ENCODE measurements around the gene ADAMTS16. TPM values are rescaled to one million over a fixed set of nuclear protein-coding genes. Genes with fewer than 3 reads are reported as not detected.

ADAMTS16 gene
- total and polyA plus RNA-seq, 9 of the 15 experiments (the other 6 are each of a cell fraction or from before 2014, with no cell fraction given), result not detected

DNA sequence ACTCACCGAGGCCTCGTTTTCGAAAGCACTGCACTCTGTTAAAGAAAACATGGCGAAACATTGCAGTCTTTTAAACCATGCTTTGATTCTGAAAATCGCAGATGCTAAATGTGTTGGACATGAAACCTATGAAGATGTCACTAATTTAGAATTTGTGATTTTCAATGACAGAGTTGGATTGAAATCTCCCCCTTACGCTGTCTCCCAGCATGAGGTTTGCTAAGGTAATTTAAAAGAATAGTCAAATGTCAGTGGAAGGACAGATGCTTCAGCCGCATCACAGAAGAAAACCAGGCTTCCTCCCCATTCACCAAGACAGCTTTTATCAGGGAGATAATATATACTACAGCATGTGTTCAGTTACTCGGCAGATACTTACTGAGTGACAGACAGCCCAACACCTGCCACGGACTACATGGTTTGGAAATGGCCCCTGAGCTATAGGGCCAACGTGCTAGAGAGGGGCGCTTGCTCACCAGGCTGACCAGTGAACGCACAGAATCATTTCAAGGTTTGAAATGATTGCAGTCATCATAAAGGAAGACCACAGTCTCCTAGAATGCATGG lies 136.9 kb downstream of the ADAMTS16 start:
- TF ChIP-seq POLR2AphosphoS5 (IDR thresholded peaks at IDR 0.05; ENCODE audit: control insufficient read depth, insufficient read depth, low read depth, low read length) (no peak), FOXK2 (conservative IDR thresholded peaks at IDR 0.05 in 1 of 2, IDR thresholded peaks at IDR 0.05 in 1 of 2; ENCODE audit: low read depth in 2 of 2) (no peak), BRF1 (IDR thresholded peaks at IDR 0.05; ENCODE audit: borderline replicate concordance, extremely low read depth, insufficient read length) (no peak), POLR3A (IDR thresholded peaks at IDR 0.05; ENCODE audit: borderline replicate concordance, extremely low read depth, insufficient read depth, insufficient read length) (no peak), GATA2 (CRISPR knock-in tag; IDR thresholded peaks at IDR 0.05) (no peak), HNRNPLL (IDR thresholded peaks at IDR 0.05; ENCODE audit: low read depth, low read length, poor library complexity, severe bottlenecking) (no peak)
- H3K36me3 ChIP-seq (ENCODE audit: control insufficient read depth, insufficient read depth, low read length), result no peaks in the 10 kb centered on the region
- H3K27ac ChIP-seq (ENCODE audit: extremely low read depth, low read depth, low read length), result no peak overlapping the region
- in situ Hi-C loops (cut with MboI) (no loop called here), intact Hi-C loops (cut with micrococcal nuclease) (no loop called here)
- no peak overlapping the region for H2AFZ ChIP-seq (ENCODE audit: low read depth, low read length)
- H3K4me2 ChIP-seq (ENCODE audit: insufficient read depth, low read length), result no peak overlapping the region
- ChIA-PET CTCF (ENCODE audit: low intra/inter-chr PET ratio) (no interaction called here), POLR2A (interaction anchor here (0.8 to 1.2 kb wide), 3 partner anchors 8 to 46 kb away, joined by 3 to 5 read pairs (median 3); no protein-coding TSS in a partner anchor)
- H3K27me3 ChIP-seq (ENCODE audit: control insufficient read depth in 2 of 2, insufficient read depth in 2 of 2, low read length in 2 of 2), result peaks cover 0 to 9% of the 10 kb centered on the region in 2 experiments; a peak in 2 of 5 replicates
- H3K9me3 ChIP-seq (replicated peaks; ENCODE audit: control insufficient read depth, insufficient read depth, low read depth, low read length), result no peaks in the 10 kb centered on the region
- WGBS (ENCODE audit: insufficient coverage, low coverage, missing lambda C conversion rate), result 1% methylated on average over 12 of the region's 12 CpGs
- DNase-seq (ENCODE audit: extremely low read depth in 1 of 4, low spot score in 3 of 4) (no peak), ATAC-seq (no peak), FAIRE-seq (no peak)
- no peak overlapping the region for H3K4me3 ChIP-seq
- BruUV-seq (replicated peaks), result no TSS peak
- no peaks in the 10 kb centered on the region for H3K79me2 ChIP-seq (ENCODE audit: control insufficient read depth, insufficient read depth, low read length)
- H4K20me1 ChIP-seq (replicated peaks; ENCODE audit: control insufficient read depth, insufficient read depth, low read length), result 0 out of 2 replicates have a peak, but pooled peaks cover 3% of the 10 kb centered on the region
- no peaks in the 10 kb centered on the region for H3K9me1 ChIP-seq (ENCODE audit: control insufficient read depth, insufficient read depth, low read length)
- H3K4me1 ChIP-seq (replicated peaks in 1 of 2; ENCODE audit: control insufficient read depth in 2 of 2, insufficient read depth in 2 of 2, low read length in 2 of 2), result no peaks in the 10 kb centered on the region
- no peak overlapping the region for H3K9ac ChIP-seq (ENCODE audit: insufficient read depth in 1 of 2, low read depth in 2 of 2, low read length in 2 of 2)
